NCI-H1092 (cell line): ENCODE results near the gene PRKAG2.

Source experiments
- DNase-seq: peaks from one replicate; lab custom pipeline; 2025; lab: John Stamatoyannopoulos, UW

PRKAG2 gene

DNA sequence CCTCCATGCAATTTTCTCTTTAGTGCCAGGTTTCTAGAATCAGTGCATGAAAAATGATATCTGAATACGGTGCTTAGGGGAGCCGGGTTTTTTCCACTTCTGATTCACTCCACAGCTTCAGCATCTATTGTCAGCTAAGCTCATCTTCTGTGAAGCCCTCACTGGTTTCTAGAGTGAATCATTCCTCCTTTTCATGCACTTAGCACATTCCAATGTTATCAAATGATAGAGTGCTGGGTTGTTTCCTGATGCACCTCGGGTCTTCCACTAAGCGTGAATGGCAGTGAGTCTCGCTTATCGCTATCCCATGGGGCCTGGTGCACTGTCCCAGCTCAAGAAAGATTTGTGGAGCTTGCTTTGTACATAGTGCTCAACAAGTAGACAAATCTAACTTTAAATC, 186.3 kb downstream of the PRKAG2 start:
- DNase-seq: no peak

DNA sequence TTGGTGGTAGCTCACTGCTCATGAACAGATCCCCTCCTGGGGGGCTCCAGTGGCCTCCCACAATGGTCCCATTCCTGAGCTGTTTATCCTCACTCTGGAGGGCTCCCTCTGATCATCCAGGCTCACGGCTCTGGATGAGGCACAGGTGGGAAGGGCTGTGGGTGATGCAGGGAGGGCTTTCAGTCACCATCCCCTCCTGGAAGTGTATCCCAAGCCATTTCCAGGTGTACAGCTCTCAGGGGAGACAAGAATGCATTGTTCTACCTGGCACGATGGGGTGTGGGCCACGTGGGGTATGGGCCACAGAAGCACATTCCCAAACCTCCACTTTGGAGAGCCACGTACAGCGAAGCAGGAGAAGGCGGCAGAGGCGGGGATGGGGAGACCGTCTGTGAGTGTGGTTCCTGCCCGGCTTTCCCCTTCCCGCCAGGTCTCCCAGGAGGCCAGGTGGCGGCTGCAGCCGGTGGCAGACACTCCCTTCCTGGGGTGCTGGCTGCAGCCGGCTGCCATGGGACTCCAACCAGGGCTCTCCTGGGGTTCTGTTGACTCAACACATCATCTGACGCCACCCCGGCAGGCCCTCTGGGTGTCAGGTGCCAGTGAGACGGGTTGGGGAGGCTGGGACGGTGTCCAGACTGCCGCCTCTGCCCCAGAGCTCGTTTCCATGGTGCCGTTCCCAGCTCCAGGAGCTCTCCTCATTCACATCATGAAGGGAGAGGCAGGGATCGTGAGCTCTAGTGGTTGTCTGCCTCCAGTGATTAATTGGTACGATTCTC, 187.5 kb downstream of the PRKAG2 start:
- peak; percentile 89 for DNase-seq

GRCh38 chr7:151688236-151688780, 188.6 kb downstream of the PRKAG2 start:
- no peak for DNase-seq

- DNase-seq: no peak
Observed at GRCh38 chr7:151687523-151688235, 189.2 kb downstream of the PRKAG2 start.

DNA sequence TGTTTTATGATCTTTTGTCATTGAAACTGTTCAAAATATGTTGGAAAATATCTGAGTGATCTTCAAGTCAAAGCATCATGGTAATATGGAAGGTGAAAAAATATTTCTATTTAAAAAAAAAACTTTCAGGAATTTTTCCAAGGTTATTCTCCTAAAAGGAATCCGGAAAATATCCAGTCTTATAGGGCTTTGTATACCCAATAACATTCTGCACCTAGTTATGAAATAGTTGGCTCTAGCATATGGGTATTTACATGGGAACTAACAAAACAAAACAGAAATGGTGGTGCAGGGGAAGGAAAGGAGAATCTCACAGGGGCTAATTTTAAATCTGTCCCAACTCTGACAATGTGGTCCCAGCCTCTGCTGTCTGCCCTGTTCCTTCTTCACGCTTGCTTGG, 190.1 kb downstream of the PRKAG2 start:
- no peak for DNase-seq

DNA sequence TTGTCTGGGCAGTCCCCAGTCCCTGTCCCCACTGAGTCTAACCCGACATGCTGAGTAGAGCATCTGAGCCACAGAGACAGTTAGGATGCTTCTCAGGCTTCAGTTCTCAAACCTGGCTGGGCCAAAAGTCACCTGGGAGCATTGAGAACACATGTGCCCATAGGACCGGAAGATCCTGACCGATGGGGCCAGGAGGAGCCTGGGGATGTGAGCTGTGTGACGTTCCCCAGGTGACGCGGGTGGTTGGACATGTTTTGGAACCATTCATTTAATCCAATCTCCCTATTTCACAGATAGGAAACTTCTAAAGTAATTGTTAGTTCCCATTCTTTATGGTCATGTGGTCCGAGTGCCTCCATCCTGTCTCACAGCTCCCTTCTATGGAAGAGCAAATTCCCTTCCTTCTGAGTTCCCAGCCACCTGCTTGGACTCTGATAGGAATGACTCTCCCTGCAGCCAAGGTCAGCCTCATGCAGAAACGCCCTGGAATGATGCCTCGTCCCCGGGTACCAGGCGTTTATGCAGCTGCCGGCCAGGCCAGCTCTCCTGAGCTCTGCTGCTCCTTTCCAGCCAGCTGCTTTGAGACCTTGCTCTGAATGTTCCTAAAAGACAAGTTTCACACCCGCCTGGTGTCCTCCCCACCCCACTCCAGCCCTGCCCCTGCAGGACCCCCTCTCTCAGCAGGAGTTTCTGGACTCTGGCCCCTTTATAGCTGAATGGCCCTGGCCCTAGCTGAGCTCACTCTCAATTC, 190.7 kb downstream of the PRKAG2 start:
- DNase-seq: no peak

GRCh38 chr7:151684408-151685175, 192.3 kb downstream of the PRKAG2 start:
- no peak for DNase-seq

DNA sequence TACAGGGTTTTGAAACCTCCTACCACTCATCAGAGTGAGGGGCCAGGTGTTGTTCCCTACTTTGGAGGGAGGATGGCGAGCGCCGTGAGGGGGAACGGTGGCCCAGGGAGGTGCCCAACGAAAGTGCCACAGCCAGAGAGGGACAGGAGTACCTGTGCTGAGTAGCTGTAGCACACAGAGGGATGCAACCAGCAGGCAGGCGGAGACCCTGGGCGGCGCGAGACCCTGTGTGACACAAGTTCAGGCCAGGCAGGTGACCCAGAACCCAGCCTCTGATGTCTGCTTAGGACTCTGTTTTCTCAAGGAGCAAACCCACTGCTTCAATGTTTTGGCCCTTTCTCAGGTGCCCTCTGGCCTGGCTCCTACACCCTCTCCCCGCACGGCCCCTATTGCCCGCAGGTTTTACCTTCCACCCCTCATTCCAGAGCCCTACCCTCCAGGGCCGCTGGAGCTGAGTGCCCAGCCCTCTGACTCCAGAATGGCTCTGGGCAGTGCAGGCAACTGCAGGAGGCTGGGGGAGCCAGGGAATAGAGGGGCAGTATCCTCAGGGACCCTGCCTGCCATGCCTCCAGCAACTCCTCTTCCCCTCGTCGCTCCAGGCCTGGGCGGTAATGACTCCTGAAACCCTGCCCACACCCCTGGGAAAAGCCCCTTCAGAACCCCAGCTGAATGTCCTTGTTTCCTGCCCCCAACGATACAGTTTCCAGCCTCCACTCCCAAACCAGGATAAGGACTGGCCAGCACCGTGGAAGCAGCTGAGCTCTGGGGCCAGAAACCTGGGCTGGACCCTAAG, 193.1 kb downstream of the PRKAG2 start:
- DNase-seq: no peak

DNA sequence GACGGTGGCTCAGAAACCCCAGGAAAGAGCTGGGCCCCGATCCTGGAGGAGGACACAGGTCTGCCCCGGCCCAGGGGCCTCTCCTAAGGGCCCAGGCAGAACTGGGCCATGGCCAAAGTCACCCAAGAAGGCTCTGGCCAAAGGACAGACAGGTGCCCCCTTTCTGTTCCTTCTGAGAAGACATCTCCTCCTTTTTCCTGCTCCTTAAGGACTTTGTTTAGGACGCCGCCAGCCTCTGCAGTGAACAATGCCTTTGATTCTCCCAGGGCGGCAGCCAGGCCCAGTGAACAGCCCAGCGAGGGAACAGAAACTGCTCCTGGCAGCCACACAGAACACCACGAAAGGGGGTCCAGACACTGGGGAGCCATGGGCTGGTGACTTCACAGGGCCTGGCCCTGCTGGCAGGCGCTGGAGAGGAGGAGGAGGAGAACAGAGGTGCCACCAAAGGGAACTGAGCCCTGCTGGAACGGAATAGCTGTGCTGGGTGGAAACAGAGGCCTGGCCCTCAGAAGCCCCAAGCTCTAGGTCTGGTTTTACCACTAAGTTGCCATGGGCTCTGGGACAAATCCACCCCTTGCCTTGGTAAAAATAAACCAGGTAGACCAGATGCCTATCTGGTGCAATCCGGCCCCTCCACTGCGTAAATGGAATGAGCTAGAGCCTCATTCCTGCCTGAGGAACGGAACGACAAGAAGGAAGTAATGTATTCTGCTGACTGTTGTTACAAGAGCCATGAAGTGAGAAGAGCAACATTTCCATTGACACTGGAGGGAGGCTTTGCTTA, 193.9 kb downstream of the PRKAG2 start:
- DNase-seq: no peak

GRCh38 chr7:151681726-151682125, 195.2 kb downstream of the PRKAG2 start:
- DNase-seq: no peak

GRCh38 chr7:151680810-151681209, 196.1 kb downstream of the PRKAG2 start:
- no peak for DNase-seq

GRCh38 chr7:151679881-151680612, 196.9 kb downstream of the PRKAG2 start:
- no peak for DNase-seq

DNA sequence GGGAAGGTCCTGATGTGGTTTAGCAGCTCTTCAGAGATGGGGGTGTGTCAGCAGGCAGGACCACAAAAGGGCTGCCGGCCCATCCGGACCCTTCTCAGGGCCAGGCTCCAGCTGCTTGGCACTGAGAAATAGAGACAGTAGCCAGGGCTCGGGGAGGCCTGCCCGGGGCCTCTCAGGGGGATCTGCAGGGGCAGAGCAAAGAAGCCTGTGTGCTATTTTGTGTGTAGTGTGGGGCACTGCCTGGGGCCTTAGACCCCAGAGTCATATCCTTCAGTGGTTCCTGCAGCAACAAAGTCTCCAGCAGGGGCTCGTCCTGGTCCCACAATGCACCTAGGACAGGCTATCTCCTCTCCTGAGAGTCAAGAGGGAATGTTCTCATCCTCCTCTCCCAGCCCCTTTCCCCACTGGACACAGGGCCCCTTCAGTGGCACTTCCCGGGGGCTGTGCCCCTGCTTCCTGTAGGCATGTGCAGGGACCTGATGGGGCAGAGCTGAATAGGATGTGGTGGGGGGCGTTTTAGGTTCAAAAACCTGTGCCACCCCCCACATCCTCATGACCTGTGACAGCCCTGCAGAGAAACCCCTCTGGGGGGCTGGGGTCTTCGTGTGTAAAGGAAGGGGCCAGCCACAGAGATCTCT, 197.7 kb downstream of the PRKAG2 start:
- DNase-seq: no peak

DNA sequence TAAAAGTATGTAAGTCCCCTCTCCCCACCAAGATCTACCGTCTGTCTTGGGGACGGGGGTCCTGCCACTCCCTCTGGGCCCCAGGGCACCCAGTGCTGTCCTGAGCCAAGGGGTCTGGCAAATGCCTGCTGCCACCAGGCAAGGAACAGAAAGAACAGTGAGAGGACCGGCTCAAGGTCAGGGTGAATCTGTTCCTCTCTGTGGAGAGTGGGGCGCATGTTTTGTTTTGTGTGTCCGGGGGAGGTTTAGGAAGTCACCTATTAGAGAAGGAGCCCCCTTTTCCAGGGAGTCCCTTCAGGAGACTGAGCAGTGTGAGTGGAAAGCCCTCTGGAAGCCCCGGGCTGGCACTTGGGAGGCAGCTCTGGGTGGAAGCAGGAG, 198.7 kb downstream of the PRKAG2 start:
- DNase-seq: no peak

DNA sequence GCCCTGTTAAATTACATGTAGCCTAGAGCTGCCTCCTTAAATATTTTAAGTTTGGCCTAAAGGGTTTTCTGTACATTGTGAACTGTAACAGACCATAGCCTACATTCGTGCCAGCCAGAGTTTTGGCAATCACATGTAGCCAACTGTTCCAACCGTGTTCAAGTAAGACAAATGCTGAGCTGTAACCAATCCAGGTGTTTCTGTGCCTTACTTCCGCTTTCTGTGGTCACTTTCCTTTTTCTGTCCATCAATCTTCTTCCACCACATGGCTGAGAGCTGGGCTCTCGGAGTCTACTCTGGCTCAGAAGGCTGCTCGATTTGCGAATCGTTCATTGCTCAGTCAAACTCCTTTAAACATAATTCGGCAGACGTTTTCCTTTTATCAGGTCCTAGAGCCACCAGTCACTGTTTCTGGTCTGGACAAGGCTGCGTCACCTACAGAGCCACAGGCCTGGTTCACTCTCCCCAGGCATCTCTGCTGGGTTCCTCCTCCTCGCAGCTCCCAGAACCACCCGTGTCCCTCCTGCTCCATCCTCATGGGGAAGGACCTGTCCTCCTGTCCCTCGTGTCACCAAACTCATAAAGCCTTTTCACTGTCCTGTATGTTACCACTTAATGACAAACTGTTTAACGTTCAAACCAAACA, 199.2 kb downstream of the PRKAG2 start:
- no peak for DNase-seq

DNA sequence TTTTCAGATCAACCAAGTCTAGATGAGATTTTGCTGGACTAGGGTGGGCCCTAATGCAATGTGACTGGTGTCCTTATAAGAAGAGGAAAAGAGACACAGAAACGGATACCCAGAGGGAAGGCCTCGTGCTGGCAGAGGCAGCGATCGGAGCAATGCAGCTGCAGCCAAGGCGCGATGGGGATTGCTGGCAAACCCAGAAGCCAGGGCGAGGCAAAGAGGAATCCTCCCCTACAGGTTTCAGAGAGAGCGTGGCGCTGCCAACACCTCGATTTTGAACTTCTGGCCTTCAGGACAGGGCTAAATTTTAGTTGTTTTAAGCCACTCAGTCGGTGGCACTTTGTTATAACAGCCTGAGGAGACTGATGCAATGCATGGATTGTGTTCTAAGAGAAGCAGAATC, 200.2 kb downstream of the PRKAG2 start:
- no peak for DNase-seq

DNA sequence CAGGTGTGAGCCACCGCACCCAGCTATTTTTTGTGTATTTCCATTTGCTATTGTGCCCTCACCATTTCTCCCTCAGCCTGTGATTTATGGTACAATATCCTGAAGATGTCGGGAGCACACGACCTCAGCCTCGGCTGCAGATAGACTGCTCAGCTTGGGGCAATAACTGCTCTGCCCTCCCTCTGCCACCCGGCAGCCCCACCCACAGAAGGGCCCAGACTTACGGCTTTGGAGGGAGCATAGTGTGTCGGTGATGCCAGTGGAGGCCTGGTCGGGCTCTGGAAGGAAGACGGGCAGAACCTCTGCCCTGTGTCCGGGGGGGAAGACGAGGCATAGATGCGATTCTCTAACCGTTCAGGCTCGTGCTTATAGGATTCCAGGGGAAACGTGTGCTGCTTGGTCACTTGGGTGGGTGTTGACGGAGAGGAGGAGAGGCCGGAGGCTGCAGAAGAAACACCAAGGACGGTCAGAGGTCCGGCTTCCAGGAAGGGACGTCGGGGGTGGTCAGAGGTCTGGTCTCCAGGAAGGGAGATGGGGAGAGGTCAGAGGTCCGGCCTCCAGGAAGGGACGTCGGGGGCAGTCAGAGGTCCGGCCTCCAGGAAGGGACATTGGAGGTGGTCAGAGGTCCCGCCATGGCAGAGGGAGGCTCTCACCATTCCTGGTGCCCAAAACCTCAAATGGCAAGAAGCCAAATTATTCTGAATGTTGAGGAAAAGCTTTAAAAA, 201.6 kb downstream of the PRKAG2 start:
- DNase-seq: no peak
